Astrocyte (in vitro differentiated cells and primary cell): ENCODE measurements around the gene SCGB1C2. TPM values are rescaled to one million over a fixed set of nuclear protein-coding genes. Genes with fewer than 3 reads are reported as not detected.

Experiments used
- DNase-seq: peaks from one replicate; pipeline ENCODE4 v3.0.0-alpha.2; 2010; ENCODE audit warnings: low read depth
- FAIRE-seq: peaks from 2 replicates; lab custom pipeline; 2011; peaks lifted over from hg19 to GRCh38; lab: Jason Lieb, UNC
- H2AFZ ChIP-seq: 2 replicates; pipeline ENCODE4 v1.6.0; 2012; ENCODE audit warnings: low read depth, low read length, inconsistent platforms
- H3K27ac ChIP-seq: 2 replicates; pipeline ENCODE4 v1.5.1; 2011; ENCODE audit warnings: low read depth, low read length, inconsistent platforms
- H3K27me3 ChIP-seq: 2 replicates; pipeline ENCODE4 v1.6.0; 2011; ENCODE audit warnings: low read length, inconsistent platforms; ENCODE audit not compliant: insufficient read depth
- H3K36me3 ChIP-seq: 2 replicates; pipeline ENCODE4 v1.5.1; 2011; ENCODE audit warnings: low read length, inconsistent platforms; ENCODE audit not compliant: insufficient read depth
- H3K4me1 ChIP-seq: 2 replicates; pipeline ENCODE4 v1.5.1; 2011; ENCODE audit warnings: low read length, inconsistent platforms; ENCODE audit not compliant: insufficient read depth
- H3K4me2 ChIP-seq: 2 replicates; pipeline ENCODE4 v1.6.0; 2012; ENCODE audit warnings: low read length, inconsistent platforms
- H3K4me3 ChIP-seq: 2 replicates; pipeline ENCODE4 v1.5.1; 2011; ENCODE audit warnings: low read depth, mild to moderate bottlenecking, low read length, inconsistent platforms; ENCODE audit not compliant: insufficient read depth
- H3K79me2 ChIP-seq: 2 replicates; pipeline ENCODE4 v1.6.0; 2012; ENCODE audit warnings: mild to moderate bottlenecking, low read length, inconsistent platforms; ENCODE audit not compliant: insufficient read depth
- H3K9ac ChIP-seq: 2 replicates; pipeline ENCODE4 v1.6.0; 2012; ENCODE audit warnings: mild to moderate bottlenecking, low read length, inconsistent platforms
- H3K9me3 ChIP-seq: 2 replicates; pipeline ENCODE4 v1.5.1; 2012; ENCODE audit warnings: low read depth, mild to moderate bottlenecking, low read length, inconsistent platforms; ENCODE audit not compliant: insufficient read depth
- H4K20me1 ChIP-seq: 2 replicates; pipeline ENCODE4 v1.6.0; 2012; ENCODE audit warnings: low read length, inconsistent platforms; ENCODE audit not compliant: insufficient read depth
- H3K27ac Mint-ChIP-seq: one replicate; pipeline ENCODE4 v1.8.0; 2021; ENCODE audit warnings: mild to moderate bottlenecking, mixed read lengths; ENCODE audit not compliant: unreplicated experiment
- H3K27me3 Mint-ChIP-seq: one replicate; pipeline ENCODE4 v1.8.0; 2021; ENCODE audit warnings: low read depth, mixed read lengths; ENCODE audit not compliant: unreplicated experiment
- H3K36me3 Mint-ChIP-seq: one replicate; pipeline ENCODE4 v1.8.0; 2021; ENCODE audit warnings: low read depth, mixed read lengths; ENCODE audit not compliant: unreplicated experiment
- H3K4me1 Mint-ChIP-seq: one replicate; pipeline ENCODE4 v1.8.0; 2021; ENCODE audit warnings: low read depth, mixed read lengths; ENCODE audit not compliant: unreplicated experiment
- H3K4me3 Mint-ChIP-seq: one replicate; pipeline ENCODE4 v1.8.0; 2021; ENCODE audit warnings: mild to moderate bottlenecking, moderate library complexity, mixed read lengths; ENCODE audit not compliant: unreplicated experiment
- H3K9me3 Mint-ChIP-seq: one replicate; pipeline ENCODE4 v1.8.0; 2021; ENCODE audit warnings: mild to moderate bottlenecking, mixed read lengths; ENCODE audit not compliant: unreplicated experiment
- EZH2 ChIP-seq: IDR thresholded peaks from 2 replicates; pipeline ENCODE4 v1.6.1; 2012; ENCODE audit warnings: mild to moderate bottlenecking, low read length, inconsistent platforms; ENCODE audit not compliant: insufficient read depth
- total RNA-seq: library from RNA; stranded (reverse); gene quantifications from 2 replicates; pipeline ENCODE4 v1.2.1, GENCODE V29; 2021
- TF ChIP-seq, protein P1 (sequence below): IDR thresholded peaks from 2 replicates; pipeline ENCODE4 v1.5.1; 2011; ENCODE audit warnings: low read depth, mild to moderate bottlenecking, inconsistent platforms, low read length, moderate library complexity; ENCODE audit not compliant: insufficient read depth

The SCGB1C2 gene
- total RNA-seq, 1 donor from 2014 or later: not detected

DNA sequence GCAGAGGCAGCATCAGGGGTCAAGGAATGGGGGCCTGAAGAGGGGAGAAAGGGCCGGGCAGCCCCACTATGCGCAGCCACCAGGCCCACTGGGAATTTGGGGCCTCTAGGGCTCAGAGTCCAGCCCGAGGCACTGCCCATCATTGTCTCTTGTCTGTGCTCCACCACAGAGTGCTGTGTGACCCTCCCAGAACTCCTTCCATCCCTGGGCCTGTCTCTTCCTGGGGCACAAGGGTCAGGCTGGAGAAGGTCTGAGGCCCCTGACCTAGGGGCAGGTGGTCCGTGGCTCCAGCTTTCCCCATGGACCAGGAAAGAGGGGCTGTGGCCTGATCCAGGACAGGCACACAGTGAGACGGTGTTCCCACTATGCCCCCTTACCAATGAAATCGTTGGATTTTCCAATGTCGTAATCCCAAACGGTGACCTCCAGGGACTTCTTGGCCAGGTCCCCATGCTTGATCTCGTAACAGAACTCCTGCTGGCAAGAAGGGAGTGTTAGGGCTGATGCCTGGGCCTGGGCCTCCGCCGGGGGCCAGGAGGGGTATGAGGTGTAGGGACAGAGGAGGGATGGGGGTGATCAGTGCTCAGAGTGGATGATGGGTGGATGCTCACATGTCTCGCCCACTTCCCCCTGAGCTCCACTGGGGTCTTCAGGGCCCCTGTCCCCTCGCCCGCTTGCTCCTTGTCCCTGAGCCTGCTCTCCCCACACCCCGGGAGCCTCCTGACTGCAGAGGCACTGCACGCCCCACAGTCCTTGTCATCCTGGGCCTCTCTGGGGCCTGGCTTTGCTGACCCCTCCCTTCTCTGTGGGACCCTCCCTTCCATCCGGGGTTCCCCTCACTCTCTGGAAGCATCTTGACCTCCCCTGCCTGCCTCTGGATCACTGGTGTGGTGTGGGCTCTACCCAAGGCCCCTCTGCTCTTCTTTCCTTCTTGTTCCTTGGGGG, 10.7 kb downstream of the SCGB1C2 start:
- Histone ChIP-seq H3K9ac (no peak overlapping the region), H4K20me1 (no peaks in the 10 kb centered on the region), H3K27ac (no peak overlapping the region), H3K4me2 (no peak overlapping the region), H3K4me1 (no peaks in the 10 kb centered on the region), H3K4me3 (no peak overlapping the region), H3K27me3 (no peaks in the 10 kb centered on the region), H2AFZ (no peak overlapping the region), H3K9me3 (no peaks in the 10 kb centered on the region), H3K36me3 (no peaks in the 10 kb centered on the region), H3K79me2 (no peaks in the 10 kb centered on the region)
- FAIRE-seq (no peak), DNase-seq (no peak)
- H3K36me3 Mint-ChIP-seq: no peaks in the 10 kb centered on the region
- H3K4me1 Mint-ChIP-seq: no peaks in the 10 kb centered on the region
- H3K9me3 Mint-ChIP-seq: peaks cover 4% of the 10 kb centered on the region
- H3K27ac Mint-ChIP-seq: no peak overlapping the region
- TF ChIP-seq, protein P1, sequence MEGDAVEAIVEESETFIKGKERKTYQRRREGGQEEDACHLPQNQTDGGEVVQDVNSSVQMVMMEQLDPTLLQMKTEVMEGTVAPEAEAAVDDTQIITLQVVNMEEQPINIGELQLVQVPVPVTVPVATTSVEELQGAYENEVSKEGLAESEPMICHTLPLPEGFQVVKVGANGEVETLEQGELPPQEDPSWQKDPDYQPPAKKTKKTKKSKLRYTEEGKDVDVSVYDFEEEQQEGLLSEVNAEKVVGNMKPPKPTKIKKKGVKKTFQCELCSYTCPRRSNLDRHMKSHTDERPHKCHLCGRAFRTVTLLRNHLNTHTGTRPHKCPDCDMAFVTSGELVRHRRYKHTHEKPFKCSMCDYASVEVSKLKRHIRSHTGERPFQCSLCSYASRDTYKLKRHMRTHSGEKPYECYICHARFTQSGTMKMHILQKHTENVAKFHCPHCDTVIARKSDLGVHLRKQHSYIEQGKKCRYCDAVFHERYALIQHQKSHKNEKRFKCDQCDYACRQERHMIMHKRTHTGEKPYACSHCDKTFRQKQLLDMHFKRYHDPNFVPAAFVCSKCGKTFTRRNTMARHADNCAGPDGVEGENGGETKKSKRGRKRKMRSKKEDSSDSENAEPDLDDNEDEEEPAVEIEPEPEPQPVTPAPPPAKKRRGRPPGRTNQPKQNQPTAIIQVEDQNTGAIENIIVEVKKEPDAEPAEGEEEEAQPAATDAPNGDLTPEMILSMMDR: no peak
- TF ChIP-seq EZH2: no peak
- peaks cover 31% of the 10 kb centered on the region for H3K27me3 Mint-ChIP-seq
- no peak overlapping the region for H3K4me3 Mint-ChIP-seq

DNA sequence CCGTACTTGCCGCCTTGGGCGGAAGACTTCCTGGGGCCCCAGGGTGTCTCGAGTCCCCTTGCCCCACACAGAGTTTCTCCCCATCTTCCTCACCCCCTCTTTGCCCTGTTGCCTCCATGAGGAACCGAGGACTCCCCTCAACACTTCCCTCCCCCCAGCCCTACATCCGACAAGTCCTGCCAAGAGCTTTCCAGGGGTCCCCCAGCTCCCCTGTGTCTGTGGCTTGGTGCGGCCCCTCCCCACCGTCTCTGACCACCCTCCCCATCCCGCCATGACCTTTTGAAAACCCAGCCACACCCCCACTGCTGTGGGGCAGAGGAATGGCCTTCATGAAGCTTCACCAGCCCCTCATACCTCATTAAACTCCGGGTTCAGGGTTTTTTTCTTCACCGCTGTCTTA, 11.4 kb downstream of the SCGB1C2 start:
- no peak overlapping the region for H3K9ac ChIP-seq
- peaks cover 2% of the 10 kb centered on the region for H3K9me3 Mint-ChIP-seq
- no peaks in the 10 kb centered on the region for H3K79me2 ChIP-seq
- no peaks in the 10 kb centered on the region for H4K20me1 ChIP-seq
- H3K27me3 ChIP-seq: no peaks in the 10 kb centered on the region
- no peak overlapping the region for H3K4me2 ChIP-seq
- H3K36me3 Mint-ChIP-seq: no peaks in the 10 kb centered on the region
- no peak overlapping the region for H3K27ac ChIP-seq
- H3K9me3 ChIP-seq: no peaks in the 10 kb centered on the region
- no peaks in the 10 kb centered on the region for H3K4me1 ChIP-seq
- peaks cover 26% of the 10 kb centered on the region for H3K27me3 Mint-ChIP-seq
- H3K36me3 ChIP-seq: no peaks in the 10 kb centered on the region
- no peak for FAIRE-seq
- TF ChIP-seq EZH2: no peak
- TF ChIP-seq, protein P1: no peak
- H3K4me1 Mint-ChIP-seq: no peaks in the 10 kb centered on the region
- no peak overlapping the region for H3K4me3 ChIP-seq
- no peak overlapping the region for H3K27ac Mint-ChIP-seq
- no peak overlapping the region for H2AFZ ChIP-seq
- DNase-seq: no peak
- no peak overlapping the region for H3K4me3 Mint-ChIP-seq

DNA sequence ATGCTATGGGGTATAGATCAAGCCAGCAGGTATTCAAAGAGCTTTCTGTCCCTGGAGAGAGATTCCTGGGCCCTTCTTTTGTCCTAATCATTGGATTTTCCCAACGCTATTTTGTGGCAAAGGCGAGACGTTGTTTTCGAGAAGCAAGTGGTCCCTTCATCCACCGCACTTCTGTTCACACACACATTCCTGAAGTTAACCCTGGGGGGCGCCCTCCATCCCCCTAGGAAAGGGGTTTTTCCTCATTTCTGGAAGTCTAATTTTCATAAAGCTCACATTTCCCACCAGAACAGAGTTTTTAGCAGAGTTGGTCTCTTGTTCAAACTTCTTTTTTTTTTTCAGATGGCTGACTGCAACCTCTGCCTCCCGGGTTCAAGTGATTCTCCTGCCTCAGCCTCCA, 11.9 kb downstream of the SCGB1C2 start:
- Mint-ChIP-seq H3K9me3 (peaks cover 2% of the 10 kb centered on the region), H3K27me3 (peaks cover 28% of the 10 kb centered on the region), H3K4me1 (no peaks in the 10 kb centered on the region), H3K36me3 (no peaks in the 10 kb centered on the region), H3K4me3 (no peak overlapping the region), H3K27ac (no peak overlapping the region)
- Histone ChIP-seq H3K27ac (no peak overlapping the region), H4K20me1 (no peaks in the 10 kb centered on the region), H3K36me3 (no peaks in the 10 kb centered on the region), H3K27me3 (no peaks in the 10 kb centered on the region), H3K4me2 (no peak overlapping the region), H2AFZ (no peak overlapping the region), H3K4me3 (no peak overlapping the region), H3K79me2 (no peaks in the 10 kb centered on the region), H3K9ac (no peak overlapping the region), H3K9me3 (no peaks in the 10 kb centered on the region), H3K4me1 (no peaks in the 10 kb centered on the region)
- no peak for DNase-seq
- TF ChIP-seq, protein P1: no peak
- TF ChIP-seq EZH2: no peak
- no peak for FAIRE-seq
